Measurements from ENCODE around the gene CCL27.

CCL27 gene

DNA sequence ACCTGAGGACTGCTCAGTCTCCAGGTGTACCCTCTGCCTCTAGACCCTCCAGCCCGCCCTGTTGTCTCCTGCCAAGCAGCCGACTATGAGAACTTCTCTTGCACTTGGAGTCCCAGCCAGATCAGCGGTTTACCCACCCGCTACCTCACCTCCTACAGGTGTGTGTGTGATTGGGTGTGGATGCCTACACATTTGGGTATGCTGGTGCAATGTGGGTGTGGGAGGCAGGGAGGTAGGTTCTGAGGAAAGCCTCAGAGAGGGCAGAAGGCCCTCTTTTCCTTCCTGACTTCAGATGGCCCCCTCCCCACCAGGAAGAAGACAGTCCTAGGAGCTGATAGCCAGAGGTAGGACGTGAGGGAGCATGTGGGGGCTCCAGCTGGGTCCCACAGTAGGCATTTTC lies 5.5 kb downstream of the CCL27 start:
- TF ChIP-seq, protein P1, sequence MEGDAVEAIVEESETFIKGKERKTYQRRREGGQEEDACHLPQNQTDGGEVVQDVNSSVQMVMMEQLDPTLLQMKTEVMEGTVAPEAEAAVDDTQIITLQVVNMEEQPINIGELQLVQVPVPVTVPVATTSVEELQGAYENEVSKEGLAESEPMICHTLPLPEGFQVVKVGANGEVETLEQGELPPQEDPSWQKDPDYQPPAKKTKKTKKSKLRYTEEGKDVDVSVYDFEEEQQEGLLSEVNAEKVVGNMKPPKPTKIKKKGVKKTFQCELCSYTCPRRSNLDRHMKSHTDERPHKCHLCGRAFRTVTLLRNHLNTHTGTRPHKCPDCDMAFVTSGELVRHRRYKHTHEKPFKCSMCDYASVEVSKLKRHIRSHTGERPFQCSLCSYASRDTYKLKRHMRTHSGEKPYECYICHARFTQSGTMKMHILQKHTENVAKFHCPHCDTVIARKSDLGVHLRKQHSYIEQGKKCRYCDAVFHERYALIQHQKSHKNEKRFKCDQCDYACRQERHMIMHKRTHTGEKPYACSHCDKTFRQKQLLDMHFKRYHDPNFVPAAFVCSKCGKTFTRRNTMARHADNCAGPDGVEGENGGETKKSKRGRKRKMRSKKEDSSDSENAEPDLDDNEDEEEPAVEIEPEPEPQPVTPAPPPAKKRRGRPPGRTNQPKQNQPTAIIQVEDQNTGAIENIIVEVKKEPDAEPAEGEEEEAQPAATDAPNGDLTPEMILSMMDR (IDR thresholded peaks at IDR 0.05; ENCODE audit: low read depth, low read length), result no peak
- Histone ChIP-seq H3K4me3 (ENCODE audit: low read depth, low read length) (no peak overlapping the region), H3K27ac (no peak overlapping the region), H3K9me3 (ENCODE audit: severe bottlenecking) (no peaks in the 10 kb centered on the region), H3K27me3 (ENCODE audit: insufficient read depth, low read depth, severe bottlenecking) (no peaks in the 10 kb centered on the region), H3K36me3 (no peaks in the 10 kb centered on the region; the same call in none of the 2 replicates)
- DNase-seq, result no peak

DNA sequence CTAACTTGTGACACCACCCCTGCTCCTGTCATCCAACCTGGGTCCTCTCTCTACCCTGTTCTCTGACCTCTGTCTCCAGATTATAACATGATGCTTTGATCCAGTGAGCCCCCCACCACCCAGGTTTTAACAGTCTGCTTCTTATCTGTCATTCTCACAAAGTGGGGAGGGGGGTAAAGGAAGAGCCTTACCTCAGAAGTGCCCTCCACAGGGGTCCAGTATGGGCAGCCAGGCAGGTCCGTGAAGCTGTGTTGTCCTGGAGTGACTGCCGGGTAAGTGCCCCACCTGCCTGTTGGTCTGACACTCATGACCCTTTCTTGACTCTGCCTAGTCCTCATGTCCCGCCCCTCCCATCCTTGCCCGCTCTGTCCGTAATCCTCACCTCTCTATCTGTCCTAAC lies 7.1 kb downstream of the CCL27 start:
- DNase-seq, result no peak
- H3K27me3 ChIP-seq (ENCODE audit: insufficient read depth, low read depth, severe bottlenecking), result no peaks in the 10 kb centered on the region
- H3K27ac ChIP-seq, result no peak overlapping the region

DNA sequence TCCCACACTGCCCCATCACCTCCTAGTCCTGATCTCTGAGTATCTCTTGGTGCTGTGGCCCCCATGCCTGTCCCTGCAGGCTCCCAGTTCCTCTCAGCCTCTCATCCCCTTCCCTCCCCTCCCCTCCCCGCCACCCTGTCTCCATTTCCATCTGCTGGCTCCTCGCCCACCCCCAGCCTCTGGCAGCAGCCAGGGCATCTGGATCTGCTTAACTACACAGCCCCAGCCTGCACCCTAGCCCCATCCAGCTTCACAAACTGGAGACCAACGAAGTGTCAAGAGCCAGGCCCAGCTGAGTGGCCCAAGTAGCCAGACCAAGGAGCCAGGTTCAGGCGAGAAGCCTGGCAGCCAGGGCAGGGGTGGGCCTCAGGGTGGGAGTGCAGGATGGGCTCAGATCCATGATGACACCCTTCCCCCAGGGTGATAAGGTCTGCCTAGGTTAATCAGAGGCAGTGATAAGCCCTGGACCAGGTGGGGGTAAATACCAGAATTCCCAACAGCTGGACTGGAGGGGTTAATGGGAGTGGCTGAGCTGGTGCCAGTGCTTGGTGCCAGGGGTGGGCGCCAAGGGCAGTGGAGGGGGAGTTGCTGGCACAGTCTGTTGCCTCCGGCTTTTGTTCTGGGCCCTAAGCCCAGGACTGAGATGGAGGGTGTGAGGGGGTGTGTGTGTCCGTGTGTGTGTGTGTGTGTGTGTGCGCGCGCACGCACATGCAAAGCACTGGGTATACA lies 8.0 kb downstream of the CCL27 start:
- Histone ChIP-seq H3K36me3 (peaks cover 2% of the 10 kb centered on the region; the same call in 1 of the 2 replicates), H3K9me3 (ENCODE audit: severe bottlenecking) (no peaks in the 10 kb centered on the region), H3K27ac (peak overlapping the region; percentile 81), H3K27me3 (ENCODE audit: insufficient read depth, low read depth, severe bottlenecking) (no peaks in the 10 kb centered on the region), H3K4me3 (ENCODE audit: low read depth, low read length) (no peak overlapping the region)
- DNase-seq, result peak; percentile 75
- TF ChIP-seq, protein P1 (IDR thresholded peaks at IDR 0.05; ENCODE audit: low read depth, low read length), result no peak

More for the DNA sequence above, 7.1 kb downstream of the CCL27 start:
- Histone ChIP-seq H3K36me3 (no peaks in the 10 kb centered on the region; the same call in 1 of the 2 replicates), H3K4me3 (ENCODE audit: low read depth, low read length) (no peak overlapping the region), H3K9me3 (ENCODE audit: severe bottlenecking) (no peaks in the 10 kb centered on the region)
- TF ChIP-seq, protein P1 (IDR thresholded peaks at IDR 0.05; ENCODE audit: low read depth, low read length), result no peak

DNA sequence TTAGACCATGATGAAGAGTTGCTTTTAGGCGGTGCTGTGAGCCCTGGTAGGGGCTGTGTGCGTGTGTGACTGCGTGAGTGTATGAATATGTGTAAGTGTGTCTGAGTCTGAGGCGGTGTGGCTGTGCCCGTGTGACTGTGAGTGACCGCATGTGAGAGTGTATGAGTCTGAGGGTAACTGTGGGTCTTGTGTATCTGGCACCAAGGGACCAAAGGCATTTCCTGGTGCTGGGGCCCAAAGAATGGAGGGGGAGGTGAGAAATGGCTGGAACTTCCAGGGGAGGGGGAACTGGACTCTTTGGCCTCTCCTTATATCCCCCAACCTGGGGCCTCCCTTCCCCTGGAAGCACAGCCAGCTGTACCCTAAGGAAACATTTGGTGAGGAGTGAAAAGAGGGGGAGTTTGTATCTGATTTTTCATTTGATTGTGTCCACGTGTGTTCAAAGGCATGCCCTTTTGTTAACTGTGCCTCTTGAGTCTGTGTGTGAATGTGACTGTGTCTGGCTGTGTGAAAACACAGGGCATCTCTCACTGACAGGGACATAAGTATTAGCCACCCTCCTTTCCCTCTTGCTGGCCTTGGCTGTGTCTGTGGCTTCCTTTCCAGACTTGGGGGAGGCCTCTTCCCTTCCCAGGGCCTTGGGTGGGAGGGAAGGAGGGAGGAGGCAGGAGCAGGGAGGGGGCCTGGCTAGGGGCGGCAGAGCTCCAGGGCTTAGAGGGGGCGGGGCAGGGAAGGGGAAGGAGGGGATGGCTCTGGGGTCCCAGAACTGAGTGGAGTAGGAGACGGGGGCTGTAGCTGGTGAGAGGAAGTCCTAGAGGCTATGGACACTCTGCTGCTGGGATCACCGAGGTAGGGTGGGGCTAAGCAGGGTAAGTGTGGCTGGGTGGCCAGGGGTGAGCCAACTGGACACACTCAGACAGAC lies 9.0 kb downstream of the CCL27 start:
- DNase-seq, result peak; percentile 66
- no peaks in the 10 kb centered on the region for H3K9me3 ChIP-seq (ENCODE audit: severe bottlenecking)
- peaks cover 13% of the 10 kb centered on the region for H3K36me3 ChIP-seq
- H3K27me3 ChIP-seq (ENCODE audit: insufficient read depth, low read depth, severe bottlenecking), result no peaks in the 10 kb centered on the region
- H3K4me3 ChIP-seq (ENCODE audit: low read depth, low read length), result no peak overlapping the region
- TF ChIP-seq, protein P1 (IDR thresholded peaks at IDR 0.05; ENCODE audit: low read depth, low read length), result no peak
- peak overlapping the region; percentile 81 for H3K27ac ChIP-seq

DNA sequence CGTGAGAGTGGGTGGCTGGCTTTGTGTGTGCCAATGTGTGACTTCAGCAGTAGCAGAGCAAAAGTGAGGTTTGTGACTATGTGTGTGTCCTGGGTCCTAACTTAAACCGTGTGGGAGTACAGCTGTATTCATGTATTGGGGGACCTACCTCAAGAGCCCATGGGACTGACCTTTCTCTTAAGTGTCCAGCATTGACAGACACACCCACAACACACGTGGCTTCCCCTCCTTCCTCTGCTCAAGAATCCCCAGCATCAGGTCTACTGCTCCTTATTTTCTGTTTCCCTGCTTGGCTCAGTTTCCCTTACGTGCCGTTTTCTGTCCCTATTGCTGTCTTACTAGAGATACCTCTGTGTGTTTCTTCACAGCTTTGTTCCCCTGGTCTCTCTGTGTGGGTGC lies 9.9 kb downstream of the CCL27 start:
- no peaks in the 10 kb centered on the region for H3K27me3 ChIP-seq (ENCODE audit: insufficient read depth, low read depth, severe bottlenecking)
- H3K9me3 ChIP-seq (ENCODE audit: severe bottlenecking), result no peaks in the 10 kb centered on the region
- peak overlapping the region; percentile 51 for H3K4me3 ChIP-seq (ENCODE audit: low read depth, low read length)
- H3K27ac ChIP-seq, result peak overlapping the region; percentile 81
- no peak for DNase-seq
- TF ChIP-seq, protein P1 (IDR thresholded peaks at IDR 0.05; ENCODE audit: low read depth, low read length), result no peak
- H3K36me3 ChIP-seq, result peaks cover 15% of the 10 kb centered on the region
